Measurements from ENCODE around the gene EIF2B5. TPM values are rescaled to one million over a fixed set of nuclear protein-coding genes. Genes with fewer than 3 reads are reported as not detected.

EIF2B5 gene
- total and polyA plus RNA-seq, 2 of the 13 experiments (the other 11 are each of a cell fraction or from before 2014, with no cell fraction given) = 38.4 to 60.2 TPM

- TF ChIP-seq E2F5 (CRISPR knock-in tag; conservative IDR thresholded peaks at IDR 0.05) (no peak), CENPT (CRISPR knock-in tag; IDR thresholded peaks at IDR 0.05; ENCODE audit: low read depth) (no peak), ZNF160 (CRISPR knock-in tag; IDR thresholded peaks at IDR 0.05) (no peak), SOX6 (IDR thresholded peaks at IDR 0.05) (no peak), SOX6 (CRISPR knock-in tag; IDR thresholded peaks at IDR 0.05) (no peak), ZNF768 (CRISPR knock-in tag; IDR thresholded peaks at IDR 0.05) (0 out of 2 replicates have a peak, but pooled peaks have one; percentile 18), ZNF230 (CRISPR knock-in tag; IDR thresholded peaks at IDR 0.05) (no peak), NR3C1 (CRISPR knock-in tag; IDR thresholded peaks at IDR 0.05) (no peak), SCMH1 (CRISPR knock-in tag; IDR thresholded peaks at IDR 0.05; ENCODE audit: borderline replicate concordance) (no peak), KAT2B (IDR thresholded peaks at IDR 0.05; ENCODE audit: borderline replicate concordance, low read depth, low read length) (no peak), FOXK2 (IDR thresholded peaks at IDR 0.05) (no peak), ZNF263 (CRISPR knock-in tag; IDR thresholded peaks at IDR 0.05) (no peak), RARA (CRISPR knock-in tag; IDR thresholded peaks at IDR 0.05) (no peak), GZF1 (CRISPR knock-in tag; IDR thresholded peaks at IDR 0.05) (no peak), ELF4 (CRISPR knock-in tag; IDR thresholded peaks at IDR 0.05; ENCODE audit: borderline replicate concordance) (no peak), ARNTL (CRISPR knock-in tag; IDR thresholded peaks at IDR 0.05) (no peak), HNRNPH1 (optimal IDR thresholded peaks at IDR 0.05; ENCODE audit: low read depth, low read length) (no peak), NCOA1 (CRISPR knock-in tag; IDR thresholded peaks at IDR 0.05) (no peak), GPN1 (CRISPR knock-in tag; IDR thresholded peaks at IDR 0.05; ENCODE audit: borderline replicate concordance) (no peak), BCL3 (CRISPR knock-in tag; IDR thresholded peaks at IDR 0.05) (no peak), ZNF549 (CRISPR knock-in tag; IDR thresholded peaks at IDR 0.05) (no peak), CEBPG (CRISPR knock-in tag; IDR thresholded peaks at IDR 0.05) (no peak), PHF20 (CRISPR knock-in tag; IDR thresholded peaks at IDR 0.05) (0 out of 2 replicates have a peak, but pooled peaks have one; percentile 25), AGO1 (IDR thresholded peaks at IDR 0.05; ENCODE audit: low read depth, low read length, poor library complexity, severe bottlenecking) (no peak), ZNF331 (CRISPR knock-in tag; IDR thresholded peaks at IDR 0.05) (no peak)
- TF ChIP-seq, protein P1, sequence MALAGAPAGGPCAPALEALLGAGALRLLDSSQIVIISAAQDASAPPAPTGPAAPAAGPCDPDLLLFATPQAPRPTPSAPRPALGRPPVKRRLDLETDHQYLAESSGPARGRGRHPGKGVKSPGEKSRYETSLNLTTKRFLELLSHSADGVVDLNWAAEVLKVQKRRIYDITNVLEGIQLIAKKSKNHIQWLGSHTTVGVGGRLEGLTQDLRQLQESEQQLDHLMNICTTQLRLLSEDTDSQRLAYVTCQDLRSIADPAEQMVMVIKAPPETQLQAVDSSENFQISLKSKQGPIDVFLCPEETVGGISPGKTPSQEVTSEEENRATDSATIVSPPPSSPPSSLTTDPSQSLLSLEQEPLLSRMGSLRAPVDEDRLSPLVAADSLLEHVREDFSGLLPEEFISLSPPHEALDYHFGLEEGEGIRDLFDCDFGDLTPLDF (CRISPR knock-in tag; IDR thresholded peaks at IDR 0.05) = no peak
- TF ChIP-seq, protein P2, sequence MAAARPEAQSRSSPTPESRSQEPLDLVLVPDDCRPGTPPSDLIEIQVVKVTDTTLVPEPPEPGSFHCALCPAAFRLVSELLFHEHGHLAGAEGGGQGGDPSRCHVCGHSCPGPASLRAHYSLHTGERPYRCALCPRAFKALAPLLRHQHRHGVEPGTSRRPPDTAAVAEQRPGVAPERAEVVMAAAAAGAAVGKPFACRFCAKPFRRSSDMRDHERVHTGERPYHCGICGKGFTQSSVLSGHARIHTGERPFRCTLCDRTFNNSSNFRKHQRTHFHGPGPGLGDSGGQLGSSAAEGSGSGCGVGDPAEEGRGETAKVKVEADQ (CRISPR knock-in tag; IDR thresholded peaks at IDR 0.05; ENCODE audit: borderline replicate concordance) = no peak
- TF ChIP-seq, protein P3, sequence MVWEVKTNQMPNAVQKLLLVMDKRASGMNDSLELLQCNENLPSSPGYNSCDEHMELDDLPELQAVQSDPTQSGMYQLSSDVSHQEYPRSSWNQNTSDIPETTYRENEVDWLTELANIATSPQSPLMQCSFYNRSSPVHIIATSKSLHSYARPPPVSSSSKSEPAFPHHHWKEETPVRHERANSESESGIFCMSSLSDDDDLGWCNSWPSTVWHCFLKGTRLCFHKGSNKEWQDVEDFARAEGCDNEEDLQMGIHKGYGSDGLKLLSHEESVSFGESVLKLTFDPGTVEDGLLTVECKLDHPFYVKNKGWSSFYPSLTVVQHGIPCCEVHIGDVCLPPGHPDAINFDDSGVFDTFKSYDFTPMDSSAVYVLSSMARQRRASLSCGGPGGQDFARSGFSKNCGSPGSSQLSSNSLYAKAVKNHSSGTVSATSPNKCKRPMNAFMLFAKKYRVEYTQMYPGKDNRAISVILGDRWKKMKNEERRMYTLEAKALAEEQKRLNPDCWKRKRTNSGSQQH (CRISPR knock-in tag; IDR thresholded peaks at IDR 0.05; ENCODE audit: low read depth) = peak; percentile 69; the same call in 1 of the 2 replicates
Observed at GRCh38 chr3:184154885-184155643, 19.9 kb downstream of the EIF2B5 start, which contains the start of gene DVL3 (continued).
